Measurements from ENCODE around the gene TMCC3. TPM values are rescaled to one million over a fixed set of nuclear protein-coding genes. Genes with fewer than 3 reads are reported as not detected.

TMCC3 gene
- total RNA-seq, 2 experiments from 2014 or later = 5.7 to 9.4 TPM

- Histone ChIP-seq H3K4me1 (ENCODE audit: insufficient read depth, low read length, poor library complexity, severe bottlenecking) (no peaks in the 10 kb centered on the region), H3K36me3 (ENCODE audit: insufficient read depth, low read length) (no peaks in the 10 kb centered on the region), H3K9me3 (ENCODE audit: low read length) (no peaks in the 10 kb centered on the region), H3K79me2 (ENCODE audit: insufficient read depth, low read depth, low read length) (no peaks in the 10 kb centered on the region), H4K20me1 (ENCODE audit: insufficient read depth, low read length) (no peaks in the 10 kb centered on the region), H3K4me3 (ENCODE audit: low read depth, low read length, poor library complexity, severe bottlenecking) (no peak overlapping the region), H3K4me2 (ENCODE audit: low read length) (no peak overlapping the region), H3K9me2 (ENCODE audit: insufficient read depth, low read length) (no peaks in the 10 kb centered on the region), H2AFZ (ENCODE audit: low read length) (no peak overlapping the region), H3K27ac (ENCODE audit: low read depth, low read length, poor library complexity, severe bottlenecking) (no peak overlapping the region)
- TF ChIP-seq EZH2phosphoT487 (IDR thresholded peaks at IDR 0.05; ENCODE audit: borderline replicate concordance, low read depth, low read length) (no peak), CTCF (conservative IDR thresholded peaks at IDR 0.05; ENCODE audit: low read length) (no peak)
- ChIA-PET POLR2A (interaction anchor here (1.0 to 1.6 kb wide), 2 partner anchors 9 to 14 kb away, joined by 3 to 4 read pairs; no protein-coding TSS in a partner anchor), CTCF (ENCODE audit: unreplicated experiment) (interaction anchor here (0.6 kb wide), 1 partner anchor 135 kb away, joined by 3 read pairs; no protein-coding TSS in a partner anchor)
- no peak for DNase-seq (ENCODE audit: low spot score)
- intact Hi-C loops (cut with micrococcal nuclease; ENCODE audit: unreplicated experiment) = no loop called here
- BruUV-seq (replicated peaks) = no TSS peak
Measured at GRCh38 chr12:94637390-94638113, 12.8 kb downstream of the TMCC3 start.

GRCh38 chr12:94636462-94637085 is 13.8 kb downstream of the TMCC3 start:
- Histone ChIP-seq H4K20me1 (ENCODE audit: insufficient read depth, low read length) (no peaks in the 10 kb centered on the region), H3K4me1 (ENCODE audit: insufficient read depth, low read length, poor library complexity, severe bottlenecking) (no peaks in the 10 kb centered on the region), H3K9me3 (ENCODE audit: low read length) (no peaks in the 10 kb centered on the region), H3K27ac (ENCODE audit: low read depth, low read length, poor library complexity, severe bottlenecking) (no peak overlapping the region), H3K4me2 (ENCODE audit: low read length) (no peak overlapping the region), H3K36me3 (ENCODE audit: insufficient read depth, low read length) (no peaks in the 10 kb centered on the region), H3K79me2 (ENCODE audit: insufficient read depth, low read depth, low read length) (no peaks in the 10 kb centered on the region), H3K9me2 (ENCODE audit: insufficient read depth, low read length) (no peaks in the 10 kb centered on the region), H2AFZ (ENCODE audit: low read length) (no peak overlapping the region), H3K4me3 (ENCODE audit: low read depth, low read length, poor library complexity, severe bottlenecking) (no peak overlapping the region)
- ChIA-PET CTCF (ENCODE audit: unreplicated experiment) (interaction anchor here (0.6 kb wide), 1 partner anchor 134 kb away, joined by 3 read pairs; no protein-coding TSS in a partner anchor), POLR2A (interaction anchor here (0.6 to 1.6 kb wide), 3 partner anchors 12 to 235 kb away, joined by 3 to 4 read pairs (median 3); no protein-coding TSS in a partner anchor)
- no peak for TF ChIP-seq CTCF (conservative IDR thresholded peaks at IDR 0.05; ENCODE audit: low read length)
- no peak for TF ChIP-seq EZH2phosphoT487 (IDR thresholded peaks at IDR 0.05; ENCODE audit: borderline replicate concordance, low read depth, low read length)
- intact Hi-C loops (cut with micrococcal nuclease; ENCODE audit: unreplicated experiment) = no loop called here
- no TSS peak for BruUV-seq (replicated peaks)
- DNase-seq (ENCODE audit: low spot score) = no peak

GRCh38 chr12:94634717-94635116 is 15.6 kb downstream of the TMCC3 start:
- H3K4me1 ChIP-seq (ENCODE audit: insufficient read depth, low read length, poor library complexity, severe bottlenecking) = no peaks in the 10 kb centered on the region
- BruUV-seq (replicated peaks) = no TSS peak
- H3K36me3 ChIP-seq (ENCODE audit: insufficient read depth, low read length) = no peaks in the 10 kb centered on the region
- H3K9me2 ChIP-seq (ENCODE audit: insufficient read depth, low read length) = no peaks in the 10 kb centered on the region
- no peaks in the 10 kb centered on the region for H4K20me1 ChIP-seq (ENCODE audit: insufficient read depth, low read length)
- no peak overlapping the region for H3K4me2 ChIP-seq (ENCODE audit: low read length)
- no peaks in the 10 kb centered on the region for H3K79me2 ChIP-seq (ENCODE audit: insufficient read depth, low read depth, low read length)
- intact Hi-C loops (cut with micrococcal nuclease; ENCODE audit: unreplicated experiment) = no loop called here
- H3K4me3 ChIP-seq (ENCODE audit: low read depth, low read length, poor library complexity, severe bottlenecking) = no peak overlapping the region
- CTCF ChIA-PET (ENCODE audit: unreplicated experiment) = no interaction called here
- H3K9me3 ChIP-seq (ENCODE audit: low read length) = no peaks in the 10 kb centered on the region
- H2AFZ ChIP-seq (ENCODE audit: low read length) = no peak overlapping the region
- H3K27ac ChIP-seq (ENCODE audit: low read depth, low read length, poor library complexity, severe bottlenecking) = no peak overlapping the region
- POLR2A ChIA-PET = no interaction called here
- TF ChIP-seq EZH2phosphoT487 (IDR thresholded peaks at IDR 0.05; ENCODE audit: borderline replicate concordance, low read depth, low read length) (no peak), CTCF (conservative IDR thresholded peaks at IDR 0.05; ENCODE audit: low read length) (no peak)
- no peak for DNase-seq (ENCODE audit: low spot score)

All from OCI-LY7 (cell line).